HL-60 (cell line): ENCODE measurements around the gene SPIN1.

Experiments
- DNase-seq, 2 experiments: peaks; one replicate each; pipeline ENCODE4 v3.0.0-alpha.2; 2010 to 2020; ENCODE audit warnings: low read depth in 1 of 2, low spot score in 1 of 2
- H3K27ac ChIP-seq: fragments of 250-450 bp; sonication (Bioruptor Pico); replicated peaks from 2 replicates; pipeline ENCODE4 v1.5.1; 2020; ENCODE audit warnings: mild to moderate bottlenecking, moderate library complexity
- H3K27me3 ChIP-seq: fragments of 250-450 bp; sonication (Bioruptor Pico); 2 replicates; pipeline ENCODE4 v1.5.1; 2021; ENCODE audit warnings: mild to moderate bottlenecking, moderate library complexity; ENCODE audit not compliant: insufficient read depth, poor library complexity, severe bottlenecking
- H3K4me3 ChIP-seq: replicated peaks from 2 replicates; pipeline ENCODE4 v1.5.1; 2011; ENCODE audit warnings: mild to moderate bottlenecking, control low read depth, low read length; ENCODE audit not compliant: insufficient read depth
- CTCF ChIP-seq: IDR thresholded peaks from one replicate; pipeline ENCODE4 v1.5.1; 2011; ENCODE audit warnings: low read length, control low read depth, inconsistent platforms; ENCODE audit not compliant: insufficient read depth
- GABPA ChIP-seq: IDR thresholded peaks from 2 replicates; pipeline ENCODE4 v1.6.1; 2012; ENCODE audit warnings: low read depth
- POLR2AphosphoS5 ChIP-seq: IDR thresholded peaks from 2 replicates; pipeline ENCODE4 v1.6.1; 2012; ENCODE audit warnings: low read depth
- REST ChIP-seq: IDR thresholded peaks from 2 replicates; pipeline ENCODE4 v1.6.1; 2012; ENCODE audit warnings: low read depth; ENCODE audit not compliant: insufficient replicate concordance
- SPI1 ChIP-seq: IDR thresholded peaks from 2 replicates; pipeline ENCODE4 v1.6.1; 2012; ENCODE audit warnings: low read depth, mild to moderate bottlenecking, borderline replicate concordance

Gene SPIN1

GRCh38 chr9:88391236-88391635 lies 3.0 kb downstream of the SPIN1 start:
- Histone ChIP-seq H3K27me3 (no peaks in the 10 kb centered on the region), H3K27ac (no peak overlapping the region), H3K4me3 (no peak overlapping the region)
- TF ChIP-seq POLR2AphosphoS5 (no peak), REST (no peak), SPI1 (no peak), GABPA (no peak), CTCF (no peak)
- no peak for DNase-seq

- no peak for TF ChIP-seq SPI1
- no peak for TF ChIP-seq GABPA
- TF ChIP-seq REST, result no peak
- no peak for TF ChIP-seq CTCF
- no peak for TF ChIP-seq POLR2AphosphoS5
- no peak for DNase-seq
- Histone ChIP-seq H3K4me3 (no peak overlapping the region), H3K27ac (no peak overlapping the region), H3K27me3 (no peaks in the 10 kb centered on the region)
Observed at GRCh38 chr9:88391921-88392320, 3.7 kb downstream of the SPIN1 start.

GRCh38 chr9:88392549-88392948 lies 4.3 kb downstream of the SPIN1 start:
- TF ChIP-seq SPI1, result no peak
- TF ChIP-seq POLR2AphosphoS5, result no peak
- no peak for TF ChIP-seq CTCF
- no peak for TF ChIP-seq GABPA
- no peak for TF ChIP-seq REST

More at GRCh38 chr9:88392549-88392948, 4.3 kb downstream of the SPIN1 start:
- H3K27me3 ChIP-seq, result no peaks in the 10 kb centered on the region
- H3K4me3 ChIP-seq, result no peak overlapping the region
- H3K27ac ChIP-seq, result no peak overlapping the region
- DNase-seq, result no peak
